Measurements from ENCODE around the gene VOPP1.

DNA sequence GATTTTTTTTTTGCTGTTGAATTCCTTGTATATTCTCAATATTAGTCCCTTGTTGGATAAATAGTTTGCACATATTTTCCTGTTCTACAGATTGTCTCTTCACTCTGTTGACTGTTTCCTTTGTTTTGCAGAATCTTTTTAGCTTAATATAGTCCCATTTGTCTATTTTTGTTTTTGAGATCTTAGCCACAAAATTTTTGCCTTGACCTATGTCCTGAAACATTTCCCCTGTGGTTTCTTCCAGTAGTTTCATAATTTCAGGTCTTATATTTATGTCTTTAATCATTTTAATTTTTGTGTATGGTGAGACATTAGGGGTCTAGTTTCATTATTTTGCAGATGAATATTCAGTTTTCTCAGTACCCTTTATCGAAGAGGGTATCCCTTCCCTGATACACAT, 114.5 kb downstream of the VOPP1 start:
- no peak for TF ChIP-seq EZH2 (IDR thresholded peaks at IDR 0.05; ENCODE audit: insufficient read depth, poor library complexity, severe bottlenecking)
- no peak for TF ChIP-seq EZH2phosphoT487 (IDR thresholded peaks at IDR 0.05; ENCODE audit: insufficient read depth, low read depth)

All from GM23248 (cell line).